ENCODE data around the gene CHD5.

The CHD5 gene

GRCh38 chr1:6180268-6180706, at the start of gene CHD5:
TSS of gene CHD5 (minus strand) at chr1:6180321. CDS start at chr1:6180023, 298 bp downstream.
- TF ChIP-seq GATA2 (IDR thresholded peaks at IDR 0.05; ENCODE audit: low read depth, low read length) (no peak), GATA3 (IDR thresholded peaks at IDR 0.05; ENCODE audit: low read depth, low read length) (no peak)

- TF ChIP-seq GATA2 (IDR thresholded peaks at IDR 0.05; ENCODE audit: low read depth, low read length) (no peak), GATA3 (IDR thresholded peaks at IDR 0.05; ENCODE audit: low read depth, low read length) (no peak)
Observed at GRCh38 chr1:6225651-6226050, 45.5 kb upstream of the CHD5 start.

GRCh38 chr1:6224718-6225117, 44.6 kb upstream of the CHD5 start:
- TF ChIP-seq GATA3 (IDR thresholded peaks at IDR 0.05; ENCODE audit: low read depth, low read length) (no peak), GATA2 (IDR thresholded peaks at IDR 0.05; ENCODE audit: low read depth, low read length) (no peak)

GRCh38 chr1:6223617-6224016, 43.5 kb upstream of the CHD5 start:
- TF ChIP-seq GATA3 (IDR thresholded peaks at IDR 0.05; ENCODE audit: low read depth, low read length) (no peak), GATA2 (IDR thresholded peaks at IDR 0.05; ENCODE audit: low read depth, low read length) (no peak)

- TF ChIP-seq GATA2 (IDR thresholded peaks at IDR 0.05; ENCODE audit: low read depth, low read length) = no peak
- TF ChIP-seq GATA3 (IDR thresholded peaks at IDR 0.05; ENCODE audit: low read depth, low read length) = no peak
Observed at GRCh38 chr1:6222636-6223035, 42.5 kb upstream of the CHD5 start.

GRCh38 chr1:6221210-6221784, 41.2 kb upstream of the CHD5 start:
- TF ChIP-seq GATA3 (IDR thresholded peaks at IDR 0.05; ENCODE audit: low read depth, low read length) = no peak
- no peak for TF ChIP-seq GATA2 (IDR thresholded peaks at IDR 0.05; ENCODE audit: low read depth, low read length)

GRCh38 chr1:6220236-6220635, 40.1 kb upstream of the CHD5 start:
- TF ChIP-seq GATA3 (IDR thresholded peaks at IDR 0.05; ENCODE audit: low read depth, low read length) = no peak
- no peak for TF ChIP-seq GATA2 (IDR thresholded peaks at IDR 0.05; ENCODE audit: low read depth, low read length)

- TF ChIP-seq GATA3 (IDR thresholded peaks at IDR 0.05; ENCODE audit: low read depth, low read length) = no peak
- no peak for TF ChIP-seq GATA2 (IDR thresholded peaks at IDR 0.05; ENCODE audit: low read depth, low read length)
Observed at GRCh38 chr1:6218375-6219164, 38.4 kb upstream of the CHD5 start.

GRCh38 chr1:6212193-6212959, 32.3 kb upstream of the CHD5 start:
- TF ChIP-seq GATA3 (IDR thresholded peaks at IDR 0.05; ENCODE audit: low read depth, low read length) (no peak), GATA2 (IDR thresholded peaks at IDR 0.05; ENCODE audit: low read depth, low read length) (no peak)

GRCh38 chr1:6211731-6212130, 31.6 kb upstream of the CHD5 start:
- TF ChIP-seq GATA3 (IDR thresholded peaks at IDR 0.05; ENCODE audit: low read depth, low read length) (no peak), GATA2 (IDR thresholded peaks at IDR 0.05; ENCODE audit: low read depth, low read length) (no peak)

- no peak for TF ChIP-seq GATA3 (IDR thresholded peaks at IDR 0.05; ENCODE audit: low read depth, low read length)
- no peak for TF ChIP-seq GATA2 (IDR thresholded peaks at IDR 0.05; ENCODE audit: low read depth, low read length)
Observed at GRCh38 chr1:6210591-6211355, 30.7 kb upstream of the CHD5 start.

GRCh38 chr1:6209661-6210580, 29.8 kb upstream of the CHD5 start:
- TF ChIP-seq GATA2 (IDR thresholded peaks at IDR 0.05; ENCODE audit: low read depth, low read length) = no peak
- TF ChIP-seq GATA3 (IDR thresholded peaks at IDR 0.05; ENCODE audit: low read depth, low read length) = no peak

Measured in SH-SY5Y (cell line).